Tibial nerve (tissue), 4 donors: ENCODE data around the gene TMEM61. TPM values are rescaled to one million over a fixed set of nuclear protein-coding genes. Genes with fewer than 3 reads are reported as not detected.

Source experiments
- DNase-seq, 2 donors: peaks; one replicate each; pipeline ENCODE4 v3.0.0-alpha.2; 2019; ENCODE audit warnings: low spot score in 2 of 2
- H3K27ac ChIP-seq, 4 donors: fragments of 200-600 bp; sonication (generic) in 3 of 4; one replicate each; pipeline ENCODE4 v1.5.1; 2017 to 2019; ENCODE audit warnings: mild to moderate bottlenecking in 1 of 4
- H3K27me3 ChIP-seq, 2 donors: fragments of 200-600 bp; sonication (generic) in 1 of 2; one replicate each; pipeline versions ENCODE4 v1.5.1 to v1.6.0; 2017 to 2019
- H3K36me3 ChIP-seq, 3 donors: fragments of 200-600 bp; sonication (generic); one replicate each; pipeline ENCODE4 v1.5.1; 2018 to 2019
- H3K4me1 ChIP-seq, 4 donors: fragments of 200-600 bp; sonication (generic) in 3 of 4; one replicate each; pipeline ENCODE4 v1.5.1; 2017 to 2019
- H3K4me3 ChIP-seq, 4 donors: fragments of 200-600 bp; sonication (generic) in 3 of 4; one replicate each; pipeline ENCODE4 v1.5.1; 2017 to 2019; ENCODE audit warnings: mild to moderate bottlenecking in 1 of 4, moderate library complexity in 1 of 4
- H3K9me3 ChIP-seq, 4 donors: fragments of 200-600 bp; sonication (generic) in 3 of 4; one replicate each; pipeline ENCODE4 v1.5.1; 2017 to 2019
- EP300 ChIP-seq, 2 donors: sonication (generic); formaldehyde crosslinking; IDR thresholded peaks; one replicate each; pipeline ENCODE4 v1.6.1; 2017; ENCODE audit warnings: antibody characterized with exemption in 2 of 2, mild to moderate bottlenecking in 1 of 2
- POLR2A ChIP-seq, 2 donors: fragments of 450-650 bp; IDR thresholded peaks; one replicate each; pipeline ENCODE4 v1.6.1; 2017; ENCODE audit warnings: antibody characterized with exemption in 2 of 2, mild to moderate bottlenecking in 2 of 2, moderate library complexity in 2 of 2
- WGBS, 2 donors: methylation state at CpG; one replicate each; pipeline ENCODE4 v1.1.5; 2018; 5-methylcytosine and 5-hydroxymethylcytosine counted together
- total RNA-seq, 4 donors: library from RNA; depleted of rRNA; stranded (reverse); fragments of >200 nt; gene quantifications; one replicate each; pipeline ENCODE4 v1.1.0, GENCODE V29; 2016
- TF ChIP-seq, protein P1 (sequence below), 5 experiments: fragments of 200-600 bp in 3 of 5; fragments of 450-650 bp in 2 of 5; sonication (generic) in 3 of 5; IDR thresholded peaks; one replicate each; pipeline ENCODE4 v1.5.1; 2016 to 2019; ENCODE audit warnings: antibody characterized with exemption in 5 of 5, mild to moderate bottlenecking in 3 of 5, moderate library complexity in 2 of 5

Gene TMEM61
- total RNA-seq, 4 donors from 2014 or later: 0.84 TPM; not detected in 3

- peaks cover 0 to 12% (median 0%) of the 10 kb centered on the region in 4 donors for H3K4me1 ChIP-seq
- H3K36me3 ChIP-seq: no peaks in the 10 kb centered on the region
- WGBS, 2 donors: 20 to 41% methylated on average over 10 to 13 of the region's 25 CpGs
- no peak for DNase-seq
- H3K27me3 ChIP-seq: peaks cover 0 to 34% of the 10 kb centered on the region in 2 donors
- H3K4me3 ChIP-seq: peak overlapping the region; percentile 7 to 50 (median 22)
- TF ChIP-seq EP300 (IDR thresholded peaks at IDR 0.05): no peak
- no peak for TF ChIP-seq POLR2A (IDR thresholded peaks at IDR 0.05)
- TF ChIP-seq, protein P1, sequence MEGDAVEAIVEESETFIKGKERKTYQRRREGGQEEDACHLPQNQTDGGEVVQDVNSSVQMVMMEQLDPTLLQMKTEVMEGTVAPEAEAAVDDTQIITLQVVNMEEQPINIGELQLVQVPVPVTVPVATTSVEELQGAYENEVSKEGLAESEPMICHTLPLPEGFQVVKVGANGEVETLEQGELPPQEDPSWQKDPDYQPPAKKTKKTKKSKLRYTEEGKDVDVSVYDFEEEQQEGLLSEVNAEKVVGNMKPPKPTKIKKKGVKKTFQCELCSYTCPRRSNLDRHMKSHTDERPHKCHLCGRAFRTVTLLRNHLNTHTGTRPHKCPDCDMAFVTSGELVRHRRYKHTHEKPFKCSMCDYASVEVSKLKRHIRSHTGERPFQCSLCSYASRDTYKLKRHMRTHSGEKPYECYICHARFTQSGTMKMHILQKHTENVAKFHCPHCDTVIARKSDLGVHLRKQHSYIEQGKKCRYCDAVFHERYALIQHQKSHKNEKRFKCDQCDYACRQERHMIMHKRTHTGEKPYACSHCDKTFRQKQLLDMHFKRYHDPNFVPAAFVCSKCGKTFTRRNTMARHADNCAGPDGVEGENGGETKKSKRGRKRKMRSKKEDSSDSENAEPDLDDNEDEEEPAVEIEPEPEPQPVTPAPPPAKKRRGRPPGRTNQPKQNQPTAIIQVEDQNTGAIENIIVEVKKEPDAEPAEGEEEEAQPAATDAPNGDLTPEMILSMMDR (IDR thresholded peaks at IDR 0.05): no peak
- H3K9me3 ChIP-seq: no peaks in the 10 kb centered on the region
- H3K27ac ChIP-seq: no peak overlapping the region
These were observed 341 bp upstream of the TMEM61 start for GRCh38 chr1:54980046-54980527.

DNA sequence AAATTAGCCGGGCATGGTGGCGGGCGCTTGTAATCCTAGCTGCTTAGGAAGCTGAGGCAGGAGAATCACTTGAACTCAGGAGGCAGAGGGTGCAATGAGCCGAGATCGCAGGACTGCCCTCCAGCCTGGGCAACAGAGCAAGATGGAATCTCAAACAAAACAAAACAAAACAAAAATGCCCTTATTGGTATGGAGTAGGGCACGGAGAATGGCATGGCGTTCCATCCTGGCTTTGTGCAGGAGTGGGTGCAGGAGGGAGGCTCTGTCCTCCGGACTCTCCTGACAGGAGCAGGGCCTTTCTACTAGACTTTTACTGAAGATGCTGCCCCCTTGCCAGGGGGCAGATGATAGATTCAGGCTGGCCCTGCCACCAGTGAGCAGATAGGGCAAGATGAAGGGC, 1.0 kb downstream of the TMEM61 start:
- TF ChIP-seq POLR2A (IDR thresholded peaks at IDR 0.05) (no peak), EP300 (IDR thresholded peaks at IDR 0.05) (no peak)
- TF ChIP-seq, protein P1 (IDR thresholded peaks at IDR 0.05): no peak
- H3K4me3 ChIP-seq: no peak overlapping the region
- DNase-seq: no peak
- peaks cover 0 to 12% (median 0%) of the 10 kb centered on the region in 4 donors for H3K4me1 ChIP-seq
- 89 to 91% methylated on average over 8 of the region's 8 CpGs for WGBS, 2 donors
- no peaks in the 10 kb centered on the region for H3K9me3 ChIP-seq
- H3K27me3 ChIP-seq: peaks cover 0 to 34% of the 10 kb centered on the region in 2 donors
- no peaks in the 10 kb centered on the region for H3K36me3 ChIP-seq
- H3K27ac ChIP-seq: no peak overlapping the region

DNA sequence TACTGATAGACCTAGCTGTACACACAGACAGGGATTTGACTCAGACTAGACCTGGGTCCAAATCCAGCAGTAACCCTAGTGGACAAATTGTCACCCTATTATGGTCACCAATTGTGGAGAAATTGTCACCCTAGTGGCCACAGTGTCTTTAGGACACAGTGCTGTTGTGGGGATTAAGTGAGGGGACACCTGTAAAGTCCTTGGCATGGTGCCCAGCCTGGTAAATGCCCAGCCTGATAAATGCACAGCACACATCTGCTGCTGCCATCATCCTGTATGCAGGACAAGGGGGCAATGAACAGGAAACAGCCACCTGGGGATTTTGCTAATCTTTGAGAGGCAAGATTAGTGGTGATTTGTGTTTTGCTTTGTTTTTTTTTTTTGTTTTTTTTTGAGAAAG, 2.3 kb downstream of the TMEM61 start:
- H3K27me3 ChIP-seq: peaks cover 0 to 34% of the 10 kb centered on the region in 2 donors
- H3K9me3 ChIP-seq: no peaks in the 10 kb centered on the region
- TF ChIP-seq, protein P1 (IDR thresholded peaks at IDR 0.05): no peak
- TF ChIP-seq EP300 (IDR thresholded peaks at IDR 0.05) (no peak), POLR2A (IDR thresholded peaks at IDR 0.05) (no peak)
- no peak for DNase-seq
- H3K4me1 ChIP-seq: peaks cover 0 to 12% (median 0%) of the 10 kb centered on the region in 4 donors
- no peak overlapping the region for H3K4me3 ChIP-seq
- no peak overlapping the region for H3K27ac ChIP-seq
- H3K36me3 ChIP-seq: no peaks in the 10 kb centered on the region

DNA sequence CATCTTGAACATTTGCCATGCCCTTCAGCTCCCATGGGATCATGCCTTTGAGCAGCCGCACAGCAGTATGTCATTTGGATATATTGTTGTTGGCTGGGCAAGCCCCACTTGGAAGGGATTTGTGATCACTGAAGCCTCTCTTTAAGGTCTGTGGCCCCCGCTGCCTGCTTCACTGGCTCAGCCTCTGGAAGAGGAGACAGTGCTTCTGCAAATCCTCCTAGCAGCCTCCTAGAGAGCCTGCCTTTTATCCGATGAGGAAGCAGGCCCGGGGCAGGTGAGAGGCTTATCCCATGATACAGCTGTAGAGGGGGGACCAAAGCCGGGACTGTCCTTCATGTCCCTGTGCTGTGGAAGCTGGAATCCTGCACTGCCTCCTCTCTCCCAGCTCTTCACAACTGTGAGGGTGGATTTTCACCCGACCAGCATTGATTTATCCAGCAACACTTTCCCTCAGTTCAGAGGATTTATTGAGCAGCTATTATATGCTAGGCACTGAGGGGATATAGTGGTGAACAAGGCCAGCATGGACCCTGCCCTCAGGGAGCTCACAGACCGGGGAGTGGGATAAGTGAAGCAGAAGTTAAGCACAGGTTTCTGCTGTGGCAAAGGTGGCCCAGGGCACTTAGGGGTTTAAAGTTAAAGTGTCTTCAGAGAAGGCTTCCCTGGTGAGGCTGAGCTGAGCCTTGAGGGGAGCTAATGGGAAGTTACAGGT, 3.9 kb downstream of the TMEM61 start:
- Histone ChIP-seq H3K9me3 (no peaks in the 10 kb centered on the region), H3K4me1 (peaks cover 0 to 12% (median 0%) of the 10 kb centered on the region in 4 donors), H3K36me3 (no peaks in the 10 kb centered on the region), H3K27me3 (peaks cover 0 to 34% of the 10 kb centered on the region in 2 donors), H3K27ac (no peak overlapping the region), H3K4me3 (no peak overlapping the region)
- no peak for TF ChIP-seq EP300 (IDR thresholded peaks at IDR 0.05)
- TF ChIP-seq POLR2A (IDR thresholded peaks at IDR 0.05): no peak
- TF ChIP-seq, protein P1 (IDR thresholded peaks at IDR 0.05): no peak
- 42 to 60% methylated on average over 7 of the region's 7 CpGs for WGBS, 2 donors
- no peak for DNase-seq

- DNase-seq: no peak
- Histone ChIP-seq H3K4me1 (peaks cover 0 to 5% (median 0%) of the 10 kb centered on the region in 4 donors), H3K9me3 (no peaks in the 10 kb centered on the region), H3K4me3 (no peak overlapping the region), H3K27ac (no peak overlapping the region), H3K36me3 (no peaks in the 10 kb centered on the region), H3K27me3 (peaks cover 0 to 22% of the 10 kb centered on the region in 2 donors)
- 86 to 91% methylated on average over 5 of the region's 5 CpGs for WGBS, 2 donors
- TF ChIP-seq POLR2A (IDR thresholded peaks at IDR 0.05): no peak
- TF ChIP-seq EP300 (IDR thresholded peaks at IDR 0.05): no peak
- TF ChIP-seq, protein P1 (IDR thresholded peaks at IDR 0.05): no peak
These were observed 5.1 kb downstream of the TMEM61 start for GRCh38 chr1:54985556-54985955.
